GM21423 (cell line): Measurements from ENCODE around the gene SMOC1.

Experiments
- ATAC-seq: cut with Tn5 transposase; IDR thresholded peaks from one replicate; pipeline ENCODE4 v1.9.1; 2021; ENCODE audit warnings: mild to moderate bottlenecking, moderate library complexity; ENCODE audit not compliant: unreplicated experiment

Gene SMOC1

DNA sequence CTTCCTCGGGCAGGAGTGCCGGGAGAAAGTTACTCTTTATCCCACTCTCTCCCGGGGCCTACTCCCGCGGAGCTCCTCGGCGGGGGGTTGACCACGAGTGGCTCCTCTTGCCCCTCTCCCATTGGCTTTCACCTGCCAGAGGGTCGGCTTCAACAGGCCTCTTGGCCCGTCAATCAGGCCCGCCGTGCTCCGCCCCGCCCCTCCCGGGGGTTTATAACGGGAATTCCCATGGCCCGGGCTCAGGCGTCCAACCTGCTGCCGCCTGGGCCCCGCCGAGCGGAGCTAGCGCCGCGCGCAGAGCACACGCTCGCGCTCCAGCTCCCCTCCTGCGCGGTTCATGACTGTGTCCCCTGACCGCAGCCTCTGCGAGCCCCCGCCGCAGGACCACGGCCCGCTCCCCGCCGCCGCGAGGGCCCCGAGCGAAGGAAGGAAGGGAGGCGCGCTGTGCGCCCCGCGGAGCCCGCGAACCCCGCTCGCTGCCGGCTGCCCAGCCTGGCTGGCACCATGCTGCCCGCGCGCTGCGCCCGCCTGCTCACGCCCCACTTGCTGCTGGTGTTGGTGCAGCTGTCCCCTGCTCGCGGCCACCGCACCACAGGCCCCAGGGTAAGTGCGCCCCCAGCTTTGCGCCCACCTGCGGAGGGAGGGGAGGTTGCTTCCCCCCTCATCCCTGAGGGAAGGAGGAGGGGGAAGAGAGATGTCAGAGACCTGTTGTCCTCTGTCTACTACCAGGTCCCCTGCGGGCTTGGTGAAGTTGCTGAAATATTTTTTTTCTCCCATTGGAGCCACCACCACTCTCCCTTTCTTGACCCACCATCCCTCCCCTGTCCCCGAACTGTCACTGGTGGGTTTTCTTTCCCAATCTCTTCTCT lies at the start of gene SMOC1:
SMOC1 (plus strand) TSS at position 242 of the 869 bp plus-strand sequence; CDS start at position 505, 263 bp downstream.
- ATAC-seq: no peak

DNA sequence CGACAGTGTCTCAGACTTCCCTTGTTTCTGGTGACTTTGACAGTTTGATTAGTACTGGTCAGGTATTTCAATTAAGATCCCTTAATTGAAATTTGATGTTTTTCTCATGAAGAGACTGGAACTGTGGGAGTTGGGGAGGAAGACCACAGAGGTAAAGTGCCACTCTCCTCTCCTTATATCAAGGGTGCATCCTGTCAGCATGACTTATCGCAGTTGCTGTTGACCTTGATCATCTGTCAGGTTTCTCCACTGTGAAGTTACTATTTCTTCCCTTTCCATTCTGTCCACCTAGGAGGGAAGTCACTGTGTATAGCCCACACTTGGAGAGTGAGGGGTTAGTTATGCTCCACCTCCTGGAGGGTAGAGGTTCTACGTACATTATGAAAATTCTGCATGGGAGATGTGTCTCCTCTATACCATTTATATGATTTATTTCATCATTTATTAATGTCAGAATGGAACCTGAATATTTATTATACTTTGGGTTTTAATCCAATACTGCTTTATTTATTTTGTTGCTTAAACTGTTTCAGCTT lies 40.3 kb upstream of the SMOC1 start:
- ATAC-seq: no peak

- no peak for ATAC-seq
Observed at GRCh38 chr14:69839661-69840060, 39.6 kb upstream of the SMOC1 start.

GRCh38 chr14:69841656-69842055 lies 37.6 kb upstream of the SMOC1 start:
- ATAC-seq: no peak

DNA sequence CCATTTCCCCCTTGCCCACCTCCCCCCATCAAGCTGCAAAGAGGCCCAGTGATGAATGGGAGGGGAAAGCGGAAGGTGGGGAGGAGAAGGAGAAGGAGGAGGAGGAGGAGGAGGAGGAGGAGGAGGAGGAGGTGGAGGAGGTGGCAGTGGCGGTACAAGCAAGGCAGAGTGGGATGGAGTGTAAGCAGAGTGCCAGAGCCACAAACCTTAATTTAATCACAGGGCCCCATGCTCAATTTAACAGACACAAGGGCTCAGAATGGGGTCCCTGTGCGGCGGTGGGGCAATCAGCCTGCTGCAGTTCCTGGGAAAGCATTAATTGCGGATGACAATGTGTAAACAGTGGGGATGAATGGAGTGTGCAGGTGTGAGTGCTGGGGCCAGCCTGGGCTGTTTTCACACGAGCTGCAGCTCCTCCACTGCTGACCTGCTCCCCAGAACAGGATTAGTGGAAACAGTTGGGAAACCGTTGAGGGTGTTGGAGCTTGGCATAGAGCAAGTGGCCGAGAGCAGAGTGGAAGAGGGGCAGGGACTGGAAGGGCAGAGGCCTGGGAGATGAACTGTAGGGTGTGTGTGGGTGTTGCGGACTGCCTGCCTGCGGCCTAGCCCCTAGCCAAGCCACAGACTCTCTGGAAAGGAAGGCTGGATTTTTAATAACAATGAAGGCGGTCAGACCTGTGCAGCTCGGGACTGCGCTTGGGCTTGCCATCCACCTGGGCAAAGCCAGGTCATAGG lies 36.4 kb upstream of the SMOC1 start:
- ATAC-seq: no peak

- no peak for ATAC-seq
Observed at GRCh38 chr14:69844171-69844570, 35.0 kb upstream of the SMOC1 start.

GRCh38 chr14:69845050-69845581 lies 34.1 kb upstream of the SMOC1 start:
- ATAC-seq: no peak

DNA sequence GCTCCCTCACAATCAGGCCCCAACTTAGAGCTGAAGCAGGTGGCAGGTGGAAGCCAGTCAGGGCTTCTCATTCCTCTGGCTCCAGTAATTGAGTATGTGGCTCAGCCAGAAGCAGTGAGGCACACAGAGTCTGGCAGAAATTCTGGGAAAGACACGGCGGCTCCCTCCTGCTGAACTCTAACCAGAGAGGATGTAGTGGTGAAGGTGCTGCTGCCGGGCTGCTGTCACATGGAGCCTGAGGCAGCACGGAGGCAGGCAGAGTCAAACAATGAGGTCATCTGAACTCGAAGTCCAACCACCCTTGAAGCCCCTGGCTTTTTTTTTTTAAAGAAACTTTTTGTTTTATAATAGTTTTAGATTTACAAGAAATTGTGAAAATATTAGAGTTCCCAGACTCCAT lies 33.4 kb upstream of the SMOC1 start:
- no peak for ATAC-seq

DNA sequence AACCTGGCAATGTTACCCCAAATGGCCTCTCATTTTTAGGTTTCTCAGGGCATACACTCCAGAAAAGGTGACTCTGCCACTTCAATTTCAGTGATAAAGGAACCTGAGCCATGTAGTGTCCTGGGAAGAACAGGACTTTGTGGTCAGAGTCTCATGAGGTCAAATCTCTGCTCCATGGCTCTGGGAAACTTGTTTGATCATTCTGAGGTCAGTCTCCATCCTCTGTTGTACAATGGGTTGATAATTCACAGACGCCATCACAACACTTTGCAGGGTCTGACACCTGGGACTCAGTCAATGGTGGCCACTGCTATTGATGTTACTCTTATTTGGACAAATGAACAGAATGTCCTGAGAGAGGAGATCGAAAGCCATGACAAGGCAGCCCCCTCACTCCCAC lies 31.1 kb upstream of the SMOC1 start:
- ATAC-seq: no peak

GRCh38 chr14:69848903-69849391 lies 30.3 kb upstream of the SMOC1 start:
- no peak for ATAC-seq

DNA sequence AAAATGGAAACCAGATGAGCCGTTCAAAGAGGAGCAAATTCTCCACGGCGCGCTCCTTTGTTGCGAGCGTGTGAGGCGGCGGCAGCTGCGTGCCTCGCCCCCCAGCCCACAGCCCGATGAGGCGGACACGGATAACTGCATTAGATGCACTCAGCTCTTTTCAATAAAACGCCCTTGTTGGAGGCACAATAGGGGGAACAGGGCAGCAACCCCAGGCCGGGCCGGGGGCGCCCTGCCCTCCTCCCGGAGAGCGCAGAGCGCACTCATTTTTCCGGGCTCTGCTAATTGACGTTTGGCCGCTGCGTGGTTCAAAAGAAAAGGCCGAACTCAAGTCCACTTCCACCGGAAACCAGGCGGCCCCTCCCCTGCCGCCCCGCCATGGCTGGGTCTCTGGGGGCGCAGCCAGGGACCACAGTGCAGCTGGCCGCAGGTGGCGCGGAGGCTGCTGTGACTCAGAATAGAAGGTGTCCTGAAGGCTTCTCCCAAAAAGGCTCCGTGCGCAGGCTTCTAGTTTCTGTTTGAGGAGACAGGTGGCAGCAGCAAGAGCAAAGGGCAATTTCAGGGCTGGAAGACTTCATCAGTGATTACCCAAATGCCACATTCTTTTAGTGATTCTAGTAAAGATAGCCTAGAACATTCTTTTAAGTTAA lies 29.0 kb upstream of the SMOC1 start:
- no peak for ATAC-seq

- ATAC-seq: no peak
Observed at GRCh38 chr14:69850736-69851112, 28.5 kb upstream of the SMOC1 start.

GRCh38 chr14:69852531-69853321 lies 26.5 kb upstream of the SMOC1 start:
- ATAC-seq: no peak

GRCh38 chr14:69853774-69854173 lies 25.4 kb upstream of the SMOC1 start:
- ATAC-seq: no peak

GRCh38 chr14:69854598-69854997 lies 24.6 kb upstream of the SMOC1 start:
- no peak for ATAC-seq

DNA sequence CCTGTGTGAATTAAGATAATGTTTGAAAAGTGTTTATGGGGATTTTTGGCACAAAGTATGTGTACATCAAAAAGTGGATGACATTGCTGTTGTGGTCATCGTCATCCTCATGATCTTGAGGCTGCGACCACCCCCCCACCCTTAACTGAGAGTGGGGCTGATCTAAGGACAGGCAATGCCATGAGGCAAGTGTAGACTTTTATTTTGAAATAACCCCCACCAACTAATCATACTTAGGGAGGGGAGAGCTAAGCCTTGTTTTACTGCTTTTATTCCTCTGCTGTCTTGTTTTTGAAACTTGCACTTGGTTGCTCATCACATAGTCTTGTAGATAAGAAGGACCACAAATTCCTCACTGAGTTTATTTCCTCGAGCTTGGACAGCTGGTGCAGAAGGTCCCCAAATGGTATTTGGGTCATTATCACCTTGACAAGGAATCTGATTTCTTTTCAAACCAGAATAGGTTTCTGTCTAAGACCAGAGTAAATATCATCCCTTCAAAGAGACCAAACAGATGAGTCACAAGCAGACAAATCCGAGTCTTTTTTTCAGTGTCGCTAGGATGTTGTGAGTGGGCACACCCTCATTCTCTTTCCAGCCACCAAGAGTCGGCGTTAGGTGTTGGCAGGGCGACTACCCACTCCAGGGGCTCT lies 23.9 kb upstream of the SMOC1 start:
- no peak for ATAC-seq

GRCh38 chr14:69858801-69859200 lies 20.4 kb upstream of the SMOC1 start:
- no peak for ATAC-seq

GRCh38 chr14:69859591-69859990 lies 19.6 kb upstream of the SMOC1 start:
- no peak for ATAC-seq

DNA sequence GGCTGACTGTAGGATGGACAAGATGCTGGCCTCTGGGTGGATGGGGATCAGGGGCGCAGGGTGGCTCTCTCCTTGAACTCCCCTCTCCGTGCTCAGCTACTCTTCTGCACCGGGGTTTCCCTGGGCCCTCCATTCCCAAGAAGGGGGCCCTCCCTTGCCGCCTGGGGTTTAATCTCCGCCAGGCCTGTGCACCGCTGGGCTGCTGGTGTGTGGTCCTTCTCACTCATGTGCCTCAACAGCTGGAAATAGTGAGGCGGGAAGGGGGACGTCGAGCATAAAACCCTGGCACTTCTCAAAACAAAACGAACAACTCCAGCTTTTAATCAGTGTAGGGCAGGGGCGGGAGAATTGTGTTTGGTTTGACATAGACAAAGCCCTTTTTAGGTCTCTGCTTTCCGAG lies 19.0 kb upstream of the SMOC1 start:
- no peak for ATAC-seq
